Naive B cell (primary cell): ENCODE data around the gene OAS3. TPM values are rescaled to one million over a fixed set of nuclear protein-coding genes. Genes with fewer than 3 reads are reported as not detected.
"Not testable (repeated sequence)": the region's sequence is repeated elsewhere in the genome, so short reads cannot be mapped to it uniquely, and the experiment has no call there.

Source experiments
- ATAC-seq, 2 donors: fragments of 150-1000 bp; cut with Tn5 transposase; 2 replicates each; pipeline ENCODE4 v1.10.0; 2021; ENCODE audit warnings: low read depth in 2 of 2, mild to moderate bottlenecking in 2 of 2, moderate library complexity in 2 of 2
- DNase-seq: peaks from one replicate; pipeline ENCODE4 v3.0.0; 2022
- H3K27ac Mint-ChIP-seq, 6 donors: one replicate each; pipeline ENCODE4 v1.8.0; 2020 to 2022; ENCODE audit warnings: mild to moderate bottlenecking in 6 of 6, mixed read lengths in 6 of 6, moderate library complexity in 5 of 6, inconsistent platforms in 2 of 6
- H3K27me3 Mint-ChIP-seq, 3 donors: one replicate each; pipeline ENCODE4 v1.8.0; 2021 to 2022; ENCODE audit warnings: mixed read lengths in 3 of 3, mild to moderate bottlenecking in 1 of 3
- H3K36me3 Mint-ChIP-seq, 2 donors: one replicate each; pipeline ENCODE4 v1.8.0; 2020 to 2022; ENCODE audit warnings: mixed read lengths in 2 of 2, inconsistent platforms in 1 of 2, mild to moderate bottlenecking in 1 of 2
- H3K4me1 Mint-ChIP-seq, 3 donors: one replicate each; pipeline ENCODE4 v1.8.0; 2020 to 2022; ENCODE audit warnings: mixed read lengths in 3 of 3, inconsistent platforms in 1 of 3, mild to moderate bottlenecking in 1 of 3, moderate library complexity in 1 of 3
- H3K4me3 Mint-ChIP-seq, 8 donors: one replicate each; pipeline ENCODE4 v1.8.0; 2020 to 2022; ENCODE audit warnings: mild to moderate bottlenecking in 8 of 8, mixed read lengths in 8 of 8, moderate library complexity in 8 of 8, inconsistent platforms in 2 of 8
- H3K9me3 Mint-ChIP-seq, 7 donors: one replicate each; pipeline ENCODE4 v1.8.0; 2020 to 2022; ENCODE audit warnings: mixed read lengths in 7 of 7, mild to moderate bottlenecking in 5 of 7, inconsistent platforms in 2 of 7, moderate library complexity in 1 of 7
- polyA plus RNA-seq, 6 donors: library from polyadenylated mRNA; unstranded; fragments of 300-500 nt; fragmentation: Illumina TruSeq; gene quantifications; one replicate each; pipeline ENCODE4 v1.2.3, GENCODE V29; 2021; ENCODE audit warnings: low read depth in 6 of 6

Gene OAS3
- polyA plus RNA-seq, 6 donors from 2014 or later = 2.9 to 8.6 (median 6.9) TPM

DNA sequence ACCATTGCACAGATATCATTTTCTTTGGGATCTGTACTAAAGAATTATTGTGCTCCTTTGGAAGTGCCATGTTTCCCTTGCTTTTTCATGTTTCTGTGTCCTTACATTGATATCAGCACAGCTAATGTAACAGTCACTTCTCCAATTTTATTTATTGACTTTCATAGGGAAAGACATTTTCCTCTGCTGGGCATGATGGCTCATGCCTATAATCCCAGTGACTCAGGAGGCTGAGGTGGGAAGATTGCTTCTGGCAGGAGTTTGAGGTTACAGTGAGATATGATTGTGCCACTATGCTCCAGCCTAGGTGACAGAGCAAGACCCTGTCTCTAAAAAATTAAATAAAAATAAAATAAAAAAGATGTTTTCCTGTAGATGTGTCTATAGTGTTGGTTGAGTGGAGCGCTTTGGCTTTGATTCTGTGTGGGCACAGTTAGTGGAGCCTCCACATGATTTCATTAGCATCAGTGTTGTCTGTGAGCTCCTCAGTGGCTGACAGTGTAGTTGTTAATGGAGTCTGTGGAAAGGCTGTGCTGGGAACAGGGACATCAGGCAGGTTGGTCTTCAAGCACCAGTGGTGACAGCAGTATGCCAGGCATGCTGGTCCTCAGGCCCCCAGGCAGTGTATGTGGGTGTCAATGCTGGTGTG, 47.5 kb downstream of the OAS3 start:
- H3K27ac Mint-ChIP-seq = peak overlapping the region in 2 of 6 donors; percentile 84 to 85
- ATAC-seq (no peak), DNase-seq (no peak)
- peaks cover 49 to 80% (median 72%) of the 10 kb centered on the region in 3 donors for H3K4me1 Mint-ChIP-seq
- H3K4me3 Mint-ChIP-seq = no peak overlapping the region
- no peaks in the 10 kb centered on the region for H3K27me3 Mint-ChIP-seq
- H3K9me3 Mint-ChIP-seq = peaks cover 6 to 27% (median 14%) of the 10 kb centered on the region in 7 donors
- H3K36me3 Mint-ChIP-seq = peaks cover 37 to 49% of the 10 kb centered on the region in 2 donors

DNA sequence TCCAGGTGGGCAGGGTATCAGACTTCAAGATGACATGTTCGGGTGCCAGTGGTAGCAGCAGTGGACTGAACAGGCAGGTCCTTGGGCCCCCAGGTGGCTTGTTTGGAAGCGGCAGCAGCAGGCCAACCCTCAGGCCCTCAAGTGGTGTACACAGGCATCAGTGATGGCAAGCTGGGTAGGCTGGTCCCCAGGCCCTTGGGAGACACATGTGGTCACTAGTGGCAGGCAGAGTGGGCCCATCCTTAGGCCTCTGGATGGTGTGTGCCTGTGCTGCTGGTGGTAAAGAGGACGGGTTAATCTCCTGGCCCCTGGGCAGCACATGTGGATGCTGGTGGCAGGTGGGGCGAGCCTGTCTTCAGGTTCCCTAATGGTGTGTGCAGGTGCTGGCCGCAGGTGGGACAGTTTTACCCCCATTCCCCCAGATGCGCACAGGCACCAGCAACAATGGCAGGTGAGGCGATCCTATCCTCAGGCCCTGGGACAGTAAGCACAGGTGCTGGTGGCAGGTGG, 48.1 kb downstream of the OAS3 start:
- ATAC-seq (no peak), DNase-seq (no peak)
- no peaks in the 10 kb centered on the region for H3K27me3 Mint-ChIP-seq
- H3K36me3 Mint-ChIP-seq = peaks cover 37 to 53% of the 10 kb centered on the region in 2 donors
- peak overlapping the region in 2 of 6 donors; percentile 84 to 85 for H3K27ac Mint-ChIP-seq
- H3K4me3 Mint-ChIP-seq = no peak overlapping the region
- H3K9me3 Mint-ChIP-seq = peaks cover 5 to 27% (median 14%) of the 10 kb centered on the region in 7 donors
- peaks cover 43 to 74% (median 68%) of the 10 kb centered on the region in 3 donors for H3K4me1 Mint-ChIP-seq

DNA sequence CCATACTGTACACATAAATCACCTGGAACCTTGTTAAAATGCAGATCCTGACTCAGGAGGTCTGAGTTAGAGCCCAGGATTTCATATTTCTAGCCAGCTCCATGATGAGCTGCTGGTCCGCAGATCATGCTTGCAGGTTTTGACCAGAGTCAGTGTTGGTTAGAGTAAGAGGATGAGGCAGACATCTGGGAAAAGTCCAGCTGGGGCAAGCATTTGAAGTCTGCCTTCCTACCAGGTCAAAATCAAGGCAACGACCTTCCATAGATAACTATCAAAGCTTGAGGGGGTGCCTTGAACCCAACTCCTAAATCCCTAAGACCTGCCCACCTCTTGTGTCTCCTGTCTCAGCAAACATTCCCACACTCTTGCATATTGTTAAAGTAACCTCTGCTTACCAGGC, 49.3 kb downstream of the OAS3 start:
- peaks cover 4 to 18% (median 7%) of the 10 kb centered on the region in 7 donors for H3K9me3 Mint-ChIP-seq
- DNase-seq (no peak), ATAC-seq (no peak)
- H3K27me3 Mint-ChIP-seq = no peaks in the 10 kb centered on the region
- peaks cover 31 to 63% (median 56%) of the 10 kb centered on the region in 3 donors for H3K4me1 Mint-ChIP-seq
- H3K4me3 Mint-ChIP-seq = no peak overlapping the region
- H3K27ac Mint-ChIP-seq = peak overlapping the region in 5 of 6 donors; percentile 32 to 86 (median 67)
- H3K36me3 Mint-ChIP-seq = peaks cover 28 to 48% of the 10 kb centered on the region in 2 donors

DNA sequence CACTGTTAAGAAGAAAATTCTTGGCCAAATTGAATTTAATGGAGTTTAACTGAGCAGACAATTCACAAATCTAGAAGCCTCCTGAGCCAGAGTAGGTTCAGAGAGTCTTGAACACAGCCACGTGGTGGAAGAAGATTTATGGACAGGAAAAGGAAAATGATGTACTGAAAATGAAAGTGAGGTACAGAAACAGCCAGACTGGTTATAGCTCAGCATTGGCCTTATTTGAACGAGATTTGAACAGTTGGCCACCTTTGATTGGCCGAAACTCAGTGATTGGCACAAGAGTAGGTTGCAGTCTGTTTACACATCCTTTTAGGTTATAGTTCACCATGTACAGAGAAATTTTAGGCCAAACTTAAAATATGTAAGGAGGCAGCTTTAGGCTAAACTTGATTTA, 50.0 kb downstream of the OAS3 start:
- H3K4me3 Mint-ChIP-seq = no peak overlapping the region
- H3K27me3 Mint-ChIP-seq = no peaks in the 10 kb centered on the region
- peaks cover 25 to 42% of the 10 kb centered on the region in 2 donors for H3K36me3 Mint-ChIP-seq
- peaks cover 2 to 14% (median 7%) of the 10 kb centered on the region in 7 donors for H3K9me3 Mint-ChIP-seq
- DNase-seq (no peak), ATAC-seq (peak; percentile 65 to 71)
- H3K4me1 Mint-ChIP-seq = peaks cover 26 to 65% (median 56%) of the 10 kb centered on the region in 3 donors
- H3K27ac Mint-ChIP-seq = peak overlapping the region; percentile 31 to 89 (median 84)

DNA sequence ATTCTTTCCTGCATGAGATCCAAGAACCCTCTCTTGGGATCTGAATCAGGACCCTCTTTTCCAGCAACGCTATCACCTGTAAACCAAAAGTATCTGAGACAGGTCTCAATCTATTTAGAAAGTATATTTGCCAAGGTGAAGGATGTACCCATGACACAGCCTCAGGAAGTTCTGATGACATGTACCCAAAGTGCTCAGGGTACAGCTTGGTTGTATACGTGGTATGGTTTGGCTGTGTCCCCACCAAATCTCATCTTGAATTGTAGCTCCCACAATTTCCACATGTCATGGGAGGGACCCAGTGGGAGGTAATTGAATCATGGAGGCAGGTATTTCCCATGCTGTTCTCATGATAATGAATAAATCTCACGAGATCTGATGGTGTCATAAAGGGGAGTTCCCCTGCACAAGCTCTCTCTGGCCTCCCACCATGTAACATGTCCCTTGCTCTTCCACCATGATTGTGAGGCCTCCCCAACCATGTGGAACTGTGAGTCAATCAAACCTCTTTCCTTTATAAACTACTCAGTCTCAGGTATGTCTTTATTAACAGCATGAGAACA, 50.6 kb downstream of the OAS3 start:
- not testable (repeated sequence) for H3K4me3 Mint-ChIP-seq
- Mint-ChIP-seq H3K36me3 (peaks cover 19 to 36% of the 10 kb centered on the region in 2 donors), H3K4me1 (peaks cover 22 to 61% (median 55%) of the 10 kb centered on the region in 3 donors)

DNA sequence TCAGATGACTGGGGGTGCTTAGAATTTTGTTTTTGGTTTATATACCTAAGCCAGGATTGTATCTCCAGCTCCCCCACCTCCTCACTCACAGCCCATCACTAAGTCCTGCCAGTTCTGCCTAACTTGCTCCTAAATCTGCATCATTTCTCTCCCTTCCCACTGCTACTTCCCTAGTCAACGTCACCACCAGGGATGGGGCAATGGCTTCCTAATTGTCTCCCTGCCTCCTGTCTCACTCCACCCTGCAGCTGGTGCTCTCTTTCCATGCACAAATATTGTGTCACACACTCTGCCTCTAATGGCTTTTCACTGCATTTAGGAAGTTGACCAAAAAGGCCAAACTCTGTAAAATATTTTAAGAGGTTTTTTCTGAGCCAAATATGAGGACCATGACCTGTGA, 51.5 kb downstream of the OAS3 start:
- Mint-ChIP-seq H3K4me3 (no peak overlapping the region), H3K27ac (peak overlapping the region in 3 of 6 donors; percentile 4 to 85 (median 78)), H3K27me3 (no peaks in the 10 kb centered on the region), H3K9me3 (peaks cover 0 to 7% (median 1%) of the 10 kb centered on the region in 7 donors), H3K36me3 (peaks cover 12 to 29% of the 10 kb centered on the region in 2 donors), H3K4me1 (peaks cover 17 to 54% (median 49%) of the 10 kb centered on the region in 3 donors)
- no peak for ATAC-seq
- no peak for DNase-seq

More for the DNA sequence above, 50.6 kb downstream of the OAS3 start:
- H3K27me3 Mint-ChIP-seq, DNase-seq, ATAC-seq: not testable (repeated sequence)
- Mint-ChIP-seq H3K9me3 (peaks cover 2 to 14% (median 7%) of the 10 kb centered on the region in 7 donors), H3K27ac (peak overlapping the region in 5 of 6 donors; percentile 31 to 86 (median 78))

DNA sequence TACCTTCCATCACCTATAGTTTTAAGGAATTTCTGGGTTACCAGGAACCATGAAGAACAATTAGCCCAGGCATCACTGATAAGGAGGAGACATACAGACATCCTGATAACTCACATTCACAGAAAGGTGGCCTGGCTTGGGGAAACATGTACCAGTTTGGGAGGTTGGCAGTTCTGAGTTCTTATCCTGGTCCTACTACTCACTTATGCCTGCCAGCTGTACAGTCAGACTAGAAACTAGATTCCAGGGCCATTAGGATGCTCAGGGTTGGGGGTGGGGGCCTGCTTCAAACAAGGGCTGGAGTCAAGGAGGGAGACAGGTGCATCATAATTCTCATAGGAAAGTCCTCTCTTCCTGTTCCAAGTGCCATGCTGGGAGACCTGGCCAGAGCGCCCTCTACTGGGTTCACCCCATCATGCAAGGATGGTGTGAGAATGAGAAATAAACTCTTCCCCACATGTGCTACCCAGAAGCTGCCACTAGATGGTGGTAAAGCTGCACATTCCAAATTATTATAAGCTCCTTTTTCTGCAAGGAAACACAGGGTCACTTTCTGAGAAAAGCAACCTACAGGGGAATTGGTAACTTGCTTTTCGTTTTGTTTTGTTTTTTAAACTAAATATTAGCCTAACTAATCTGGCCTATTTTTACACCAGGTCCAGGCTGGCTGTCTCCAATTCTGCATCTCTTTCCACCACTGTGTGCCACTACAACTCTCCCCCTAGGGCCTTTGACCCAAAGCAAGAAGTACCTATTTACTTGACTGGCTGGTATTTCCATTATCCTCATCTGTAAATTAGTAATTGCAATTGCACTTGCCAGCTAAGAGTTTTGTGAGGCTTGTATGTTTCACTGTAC, 54.5 kb downstream of the OAS3 start:
- peaks cover 25 to 46% of the 10 kb centered on the region in 2 donors for H3K36me3 Mint-ChIP-seq
- peak overlapping the region in 3 of 6 donors; percentile 80 to 89 (median 88) for H3K27ac Mint-ChIP-seq
- no peaks in the 10 kb centered on the region for H3K9me3 Mint-ChIP-seq
- peak; percentile 25 for DNase-seq
- peaks cover 18 to 43% (median 35%) of the 10 kb centered on the region in 3 donors for H3K4me1 Mint-ChIP-seq
- no peaks in the 10 kb centered on the region for H3K27me3 Mint-ChIP-seq
- ATAC-seq = peak; percentile 54 to 71
- H3K4me3 Mint-ChIP-seq = no peak overlapping the region

DNA sequence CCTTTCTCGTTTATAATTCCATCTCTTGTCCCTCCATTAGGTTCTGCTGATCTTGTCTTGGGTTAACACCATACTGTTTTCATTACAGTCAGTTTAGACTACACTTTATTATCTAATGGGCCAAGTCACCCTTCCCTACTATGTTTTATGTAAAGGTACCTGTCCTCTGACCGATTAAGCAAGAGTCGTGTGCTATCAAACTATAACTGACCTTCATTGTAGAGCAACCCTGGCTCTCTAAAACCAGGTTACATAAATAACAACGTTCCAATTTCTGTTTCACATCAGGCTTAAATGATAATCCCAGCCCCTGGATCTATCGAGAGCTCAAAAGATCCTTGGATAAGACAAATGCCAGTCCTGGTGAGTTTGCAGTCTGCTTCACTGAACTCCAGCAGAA, 56.7 kb downstream of the OAS3 start:
- DNase-seq (no peak), ATAC-seq (no peak)
- H3K36me3 Mint-ChIP-seq = peaks cover 29 to 42% of the 10 kb centered on the region in 2 donors
- H3K27ac Mint-ChIP-seq = peak overlapping the region in 1 of 6 donors; percentile 82
- H3K4me3 Mint-ChIP-seq = no peak overlapping the region
- peaks cover 23 to 39% (median 37%) of the 10 kb centered on the region in 3 donors for H3K4me1 Mint-ChIP-seq
- peaks cover 0 to 4% (median 0%) of the 10 kb centered on the region in 7 donors for H3K9me3 Mint-ChIP-seq
- H3K27me3 Mint-ChIP-seq = no peaks in the 10 kb centered on the region

DNA sequence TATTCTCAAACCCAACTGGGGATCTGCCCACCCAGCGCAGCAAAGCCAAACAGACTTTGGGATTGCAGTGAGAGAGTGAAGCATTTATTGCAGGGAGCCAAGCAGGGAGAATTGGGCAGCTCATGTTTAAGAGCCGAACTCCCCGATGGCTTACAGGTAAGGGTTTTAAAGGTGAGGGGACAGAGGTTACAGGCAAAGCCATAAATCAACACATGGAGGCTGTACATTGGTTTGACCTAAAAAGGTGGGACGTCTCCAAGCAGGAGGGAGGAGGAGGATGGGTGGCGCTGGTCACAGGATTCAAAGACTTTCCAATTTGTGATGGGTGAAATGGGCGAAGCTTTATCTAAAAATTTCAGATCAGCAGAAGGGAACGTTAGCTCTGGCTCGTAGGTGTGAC, 58.2 kb downstream of the OAS3 start:
- Mint-ChIP-seq H3K4me1 (peaks cover 23 to 42% (median 37%) of the 10 kb centered on the region in 3 donors), H3K27ac (peak overlapping the region in 3 of 6 donors; percentile 44 to 84 (median 60)), H3K36me3 (peaks cover 28 to 35% of the 10 kb centered on the region in 2 donors), H3K4me3 (no peak overlapping the region), H3K9me3 (peaks cover 0 to 4% (median 0%) of the 10 kb centered on the region in 7 donors), H3K27me3 (no peaks in the 10 kb centered on the region)
- no peak for DNase-seq
- ATAC-seq = no peak

DNA sequence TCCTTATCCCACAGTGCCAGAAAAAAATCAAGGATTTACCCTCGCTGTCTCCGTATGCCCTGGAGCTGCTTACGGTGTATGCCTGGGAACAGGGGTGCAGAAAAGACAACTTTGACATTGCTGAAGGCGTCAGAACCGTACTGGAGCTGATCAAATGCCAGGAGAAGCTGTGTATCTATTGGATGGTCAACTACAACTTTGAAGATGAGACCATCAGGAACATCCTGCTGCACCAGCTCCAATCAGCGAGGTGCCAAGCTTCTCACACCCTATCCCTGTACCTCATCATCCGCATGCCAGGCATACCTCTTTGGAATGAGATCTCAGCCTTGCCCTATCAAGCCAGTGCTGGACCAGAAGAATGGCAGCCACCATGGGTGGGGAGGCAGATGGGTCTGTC, 59.2 kb downstream of the OAS3 start:
- peak overlapping the region in 3 of 6 donors; percentile 60 to 69 (median 69) for H3K27ac Mint-ChIP-seq
- peaks cover 23 to 42% (median 36%) of the 10 kb centered on the region in 3 donors for H3K4me1 Mint-ChIP-seq
- no peaks in the 10 kb centered on the region for H3K27me3 Mint-ChIP-seq
- ATAC-seq = no peak
- no peak for DNase-seq
- H3K9me3 Mint-ChIP-seq = peaks cover 0 to 4% (median 0%) of the 10 kb centered on the region in 7 donors
- H3K36me3 Mint-ChIP-seq = peaks cover 28 to 36% of the 10 kb centered on the region in 2 donors
- H3K4me3 Mint-ChIP-seq = peak overlapping the region in 3 of 8 donors; percentile 25 to 47 (median 32)

DNA sequence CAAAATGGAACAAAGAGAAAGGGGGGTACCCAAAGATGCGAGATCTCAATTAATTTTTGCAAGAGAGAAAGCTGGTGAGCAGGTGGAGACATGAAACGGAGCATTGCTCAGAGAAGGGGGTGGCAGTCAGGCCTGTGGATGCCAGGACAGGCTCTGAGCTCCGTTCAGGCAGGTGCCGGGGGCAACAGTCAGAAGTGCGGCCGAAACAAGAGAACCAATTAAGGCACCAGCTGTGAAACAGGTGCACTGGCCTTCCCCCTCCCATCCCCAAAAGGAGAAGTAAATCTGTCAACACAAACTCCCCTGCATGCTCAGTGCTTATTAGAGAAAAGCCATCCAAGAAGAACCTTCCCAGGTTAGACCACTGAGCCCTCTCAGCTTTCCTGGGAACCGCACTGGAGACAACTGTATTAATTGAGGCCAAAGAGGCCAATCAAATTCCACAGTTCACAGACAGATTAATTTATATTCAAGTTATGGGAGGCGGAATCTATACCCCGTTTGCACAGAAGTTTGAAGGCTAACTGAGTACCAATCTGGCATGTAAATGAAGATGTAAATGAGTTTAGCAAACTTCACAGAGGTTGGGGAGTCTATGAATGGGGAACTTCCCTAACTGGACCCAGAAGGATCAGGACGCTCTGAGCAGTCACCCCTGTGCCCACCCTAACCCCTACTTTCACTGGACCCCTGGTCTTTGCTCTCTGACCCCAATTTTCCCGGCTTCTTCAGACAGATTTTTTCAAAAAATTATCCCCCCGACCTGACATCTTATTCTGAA, 60.9 kb downstream of the OAS3 start:
- peaks cover 23 to 30% (median 26%) of the 10 kb centered on the region in 3 donors for H3K4me1 Mint-ChIP-seq
- peak; percentile 66 for DNase-seq
- peaks cover 0 to 4% (median 0%) of the 10 kb centered on the region in 7 donors for H3K9me3 Mint-ChIP-seq
- peaks cover 33 to 47% of the 10 kb centered on the region in 2 donors for H3K36me3 Mint-ChIP-seq
- H3K27me3 Mint-ChIP-seq = no peaks in the 10 kb centered on the region
- H3K27ac Mint-ChIP-seq = peak overlapping the region; percentile 80 to 96 (median 88)
- H3K4me3 Mint-ChIP-seq = peak overlapping the region in 6 of 8 donors; percentile 27 to 70 (median 60)
- peak; percentile 95 for ATAC-seq

DNA sequence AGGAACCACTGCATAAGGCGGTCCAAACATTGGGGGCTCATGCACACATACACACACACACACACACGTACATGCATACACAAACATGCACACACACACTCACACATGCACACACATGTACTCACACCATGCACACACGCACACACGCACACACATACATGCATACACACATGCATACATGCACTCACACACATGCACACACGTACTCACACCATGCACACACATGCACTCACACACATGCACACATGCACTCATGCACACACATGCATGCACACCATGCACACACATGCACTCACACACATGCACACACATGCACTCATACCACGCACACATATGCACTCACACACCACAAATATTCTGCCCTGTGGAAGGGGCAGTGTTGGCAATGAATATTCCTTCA, 62.2 kb downstream of the OAS3 start:
- DNase-seq (no peak), ATAC-seq (no peak)
- peaks cover 19 to 30% (median 26%) of the 10 kb centered on the region in 3 donors for H3K4me1 Mint-ChIP-seq
- no peaks in the 10 kb centered on the region for H3K27me3 Mint-ChIP-seq
- H3K9me3 Mint-ChIP-seq = peaks cover 0 to 4% (median 0%) of the 10 kb centered on the region in 7 donors
- H3K27ac Mint-ChIP-seq = peak overlapping the region in 1 of 6 donors; percentile 96
- peaks cover 37 to 43% of the 10 kb centered on the region in 2 donors for H3K36me3 Mint-ChIP-seq
- H3K4me3 Mint-ChIP-seq = no peak overlapping the region
